22Rv1 (cell line): ENCODE data around the gene TBC1D1.

Experiments used
- H3K27ac ChIP-seq: fragments of 450-650 bp; 2 replicates; pipeline ENCODE4 v1.5.1; 2017
- ZFX ChIP-seq: fragments of 450-650 bp; IDR thresholded peaks from 2 replicates; pipeline ENCODE4 v1.6.1; 2017; ENCODE audit warnings: antibody characterized with exemption, borderline replicate concordance
- TF ChIP-seq, protein P1 (sequence below): fragments of 450-650 bp; IDR thresholded peaks from 2 replicates; pipeline ENCODE4 v1.5.1; 2017; ENCODE audit warnings: mild to moderate bottlenecking

TBC1D1 gene

DNA sequence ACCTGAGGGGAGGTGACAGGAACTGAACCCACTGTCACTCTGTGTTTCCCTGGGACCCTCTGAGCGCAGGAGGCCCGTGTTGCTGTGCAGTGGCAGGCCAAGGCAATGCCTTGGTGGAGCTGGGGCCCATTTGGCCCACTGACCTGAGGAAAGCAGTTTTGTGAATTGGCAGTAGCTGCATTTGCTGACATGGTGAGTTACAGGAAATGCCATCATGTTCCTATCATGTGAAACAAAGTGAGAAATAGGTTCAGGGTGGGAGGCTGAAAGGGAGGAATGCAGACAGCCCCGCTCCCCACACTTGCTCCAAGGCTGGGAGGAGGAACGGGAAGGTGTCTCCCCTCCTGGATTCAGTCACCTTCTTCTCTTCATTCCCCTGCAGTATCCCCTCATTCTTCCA lies 215.4 kb downstream of the TBC1D1 start:
- no peak overlapping the region for H3K27ac ChIP-seq
- TF ChIP-seq, protein P1, sequence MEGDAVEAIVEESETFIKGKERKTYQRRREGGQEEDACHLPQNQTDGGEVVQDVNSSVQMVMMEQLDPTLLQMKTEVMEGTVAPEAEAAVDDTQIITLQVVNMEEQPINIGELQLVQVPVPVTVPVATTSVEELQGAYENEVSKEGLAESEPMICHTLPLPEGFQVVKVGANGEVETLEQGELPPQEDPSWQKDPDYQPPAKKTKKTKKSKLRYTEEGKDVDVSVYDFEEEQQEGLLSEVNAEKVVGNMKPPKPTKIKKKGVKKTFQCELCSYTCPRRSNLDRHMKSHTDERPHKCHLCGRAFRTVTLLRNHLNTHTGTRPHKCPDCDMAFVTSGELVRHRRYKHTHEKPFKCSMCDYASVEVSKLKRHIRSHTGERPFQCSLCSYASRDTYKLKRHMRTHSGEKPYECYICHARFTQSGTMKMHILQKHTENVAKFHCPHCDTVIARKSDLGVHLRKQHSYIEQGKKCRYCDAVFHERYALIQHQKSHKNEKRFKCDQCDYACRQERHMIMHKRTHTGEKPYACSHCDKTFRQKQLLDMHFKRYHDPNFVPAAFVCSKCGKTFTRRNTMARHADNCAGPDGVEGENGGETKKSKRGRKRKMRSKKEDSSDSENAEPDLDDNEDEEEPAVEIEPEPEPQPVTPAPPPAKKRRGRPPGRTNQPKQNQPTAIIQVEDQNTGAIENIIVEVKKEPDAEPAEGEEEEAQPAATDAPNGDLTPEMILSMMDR: no peak
- no peak for TF ChIP-seq ZFX

DNA sequence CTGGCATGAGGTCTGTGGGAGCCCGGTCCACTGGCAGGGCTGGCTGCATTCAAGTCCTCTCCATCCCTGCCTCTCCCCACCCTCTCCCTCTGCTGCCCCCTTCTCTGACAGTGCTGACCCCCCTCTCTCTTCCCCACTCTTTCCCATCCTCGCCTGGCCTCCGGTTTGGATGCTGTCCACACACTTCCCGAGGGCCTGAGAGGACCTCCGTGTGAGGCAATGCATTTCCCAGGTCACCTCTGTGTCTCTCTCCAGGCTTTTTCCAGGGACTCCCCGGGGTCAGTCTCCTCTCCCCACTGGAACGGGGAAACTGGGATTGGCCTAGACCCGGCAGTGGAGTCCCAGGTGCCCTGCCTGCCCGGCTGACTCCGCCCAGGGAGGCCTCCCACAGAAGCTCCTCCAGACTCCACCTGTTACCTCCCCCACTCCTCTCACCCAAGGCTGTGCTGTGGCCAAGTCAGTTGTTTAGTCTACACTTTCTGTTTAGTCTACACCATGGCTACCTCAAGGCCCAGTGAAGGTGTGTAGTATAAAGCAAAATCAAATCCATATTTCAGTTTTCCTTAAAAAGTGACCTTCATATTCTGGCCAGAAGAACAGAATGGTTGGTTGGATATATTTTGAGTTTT lies 216.1 kb downstream of the TBC1D1 start:
- TF ChIP-seq ZFX: no peak
- TF ChIP-seq, protein P1: no peak
- no peak overlapping the region for H3K27ac ChIP-seq

- no peak for TF ChIP-seq ZFX
- TF ChIP-seq, protein P1: no peak
- no peak overlapping the region for H3K27ac ChIP-seq
These were observed 216.9 kb downstream of the TBC1D1 start for GRCh38 chr4:38107818-38108217.

- TF ChIP-seq, protein P1: no peak
- no peak overlapping the region for H3K27ac ChIP-seq
These were observed 218.5 kb downstream of the TBC1D1 start for GRCh38 chr4:38109370-38109769.

GRCh38 chr4:38109896-38110295 lies 219.0 kb downstream of the TBC1D1 start:
- no peak for TF ChIP-seq ZFX
- TF ChIP-seq, protein P1: no peak

GRCh38 chr4:38111024-38111423 lies 220.1 kb downstream of the TBC1D1 start:
- no peak for TF ChIP-seq ZFX
- TF ChIP-seq, protein P1: no peak
- no peak overlapping the region for H3K27ac ChIP-seq

More at GRCh38 chr4:38109896-38110295, 219.0 kb downstream of the TBC1D1 start:
- H3K27ac ChIP-seq: no peak overlapping the region

DNA sequence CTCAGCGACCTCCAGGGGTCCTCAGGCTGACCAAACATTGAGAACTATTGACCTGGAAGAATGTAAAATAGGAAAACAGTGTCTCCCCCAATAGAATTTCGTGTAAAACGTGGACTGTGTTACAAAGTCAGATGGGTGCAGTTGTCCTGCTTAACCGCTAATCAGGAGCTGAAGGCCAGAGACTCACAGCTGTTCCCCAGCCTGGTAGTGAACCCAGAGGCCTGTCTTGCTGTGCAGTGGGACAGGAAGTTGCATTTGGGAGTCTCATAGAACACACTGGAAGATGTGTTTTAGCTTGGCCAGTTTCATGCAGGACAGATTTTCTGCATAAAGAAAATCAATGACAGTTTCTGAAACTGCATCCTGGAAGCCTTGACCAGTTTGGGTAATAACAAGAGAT lies 220.8 kb downstream of the TBC1D1 start:
- no peak overlapping the region for H3K27ac ChIP-seq
- no peak for TF ChIP-seq ZFX
- TF ChIP-seq, protein P1: no peak
